Thoracic aorta endothelial cell (primary cell): ENCODE data around the gene HPN. TPM values are rescaled to one million over a fixed set of nuclear protein-coding genes. Genes with fewer than 3 reads are reported as not detected.

Experiments
- total RNA-seq: library from RNA; depleted of rRNA; stranded (reverse); fragments of >200 nt; gene quantifications from 2 replicates; pipeline ENCODE4 v1.2.3, GENCODE V29; 2012

Gene HPN
- 0.13 TPM in 1 of 2 replicates, not detected in the other for total RNA-seq

DNA sequence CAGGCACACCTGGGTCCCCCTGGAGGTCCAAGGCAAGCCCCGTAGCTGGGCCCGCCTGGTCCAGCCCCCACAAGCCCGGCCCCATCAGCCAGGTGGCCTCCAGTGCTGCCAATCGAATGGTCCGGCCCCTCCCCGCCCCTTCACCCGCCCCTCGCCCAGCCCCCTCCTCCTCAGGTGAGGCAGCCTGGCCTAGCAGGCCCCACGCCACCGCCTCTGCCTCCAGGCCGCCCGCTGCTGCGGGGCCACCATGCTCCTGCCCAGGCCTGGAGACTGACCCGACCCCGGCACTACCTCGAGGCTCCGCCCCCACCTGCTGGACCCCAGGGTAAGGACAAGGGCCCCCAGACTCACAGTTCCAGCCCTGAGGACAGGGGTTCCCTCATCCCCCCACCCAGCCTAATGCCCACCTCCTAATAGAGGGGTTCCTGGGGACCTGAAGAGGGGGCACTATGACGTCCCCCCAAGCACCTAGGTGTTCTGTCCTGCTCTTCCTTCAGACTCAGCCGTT lies at the start of gene HPN:
TSS of gene HPN (plus strand) at position 174 of the 508 bp plus-strand sequence. CDS start 786 bp downstream, outside the sequence.

DNA sequence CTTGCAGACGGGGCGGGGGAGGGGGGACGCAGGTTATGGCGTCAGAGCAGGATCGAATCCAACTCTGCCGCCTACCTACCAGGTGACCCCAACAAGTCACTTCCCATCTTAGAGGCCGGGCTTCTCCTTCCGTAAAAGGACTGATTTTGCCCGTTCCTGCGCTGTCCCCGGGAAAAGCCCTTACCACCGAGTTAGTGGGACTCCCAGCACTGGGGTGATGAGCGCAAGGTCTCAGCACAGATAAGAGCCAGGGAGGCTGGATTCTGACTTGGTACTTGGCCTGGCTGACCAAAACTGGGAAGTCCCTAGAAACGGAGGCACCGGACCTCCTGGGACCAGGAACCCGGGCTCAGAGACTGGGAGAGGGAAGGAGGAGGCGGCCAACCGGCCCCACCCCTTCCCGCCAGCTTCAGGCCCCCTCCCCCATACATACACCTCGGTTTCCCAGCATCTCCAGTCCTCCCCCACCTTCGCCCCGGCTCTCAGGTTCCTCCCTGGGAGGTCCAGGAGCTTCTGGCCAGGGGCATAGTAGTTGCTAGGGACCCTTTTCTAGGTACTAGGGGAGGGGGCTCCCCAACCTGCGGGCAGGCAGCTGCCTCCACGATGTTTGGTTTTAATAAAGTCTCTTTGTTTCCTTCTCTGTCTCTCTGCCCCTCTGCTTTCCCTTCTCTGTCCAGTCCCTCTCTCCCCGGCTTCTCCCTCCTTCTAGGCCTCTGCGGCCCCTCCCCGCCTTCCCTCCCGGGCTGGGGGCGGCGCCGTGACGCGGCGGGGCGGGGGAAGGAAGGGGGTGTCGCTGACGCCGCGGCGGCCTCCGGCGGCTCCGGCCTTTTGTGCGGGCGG lies 41.8 kb upstream of the HPN start, which contains the start of gene GRAMD1A:
TSS of gene GRAMD1A (plus strand) at position 826 of the 840 bp plus-strand sequence. CDS start 156 bp downstream, outside the sequence.

DNA sequence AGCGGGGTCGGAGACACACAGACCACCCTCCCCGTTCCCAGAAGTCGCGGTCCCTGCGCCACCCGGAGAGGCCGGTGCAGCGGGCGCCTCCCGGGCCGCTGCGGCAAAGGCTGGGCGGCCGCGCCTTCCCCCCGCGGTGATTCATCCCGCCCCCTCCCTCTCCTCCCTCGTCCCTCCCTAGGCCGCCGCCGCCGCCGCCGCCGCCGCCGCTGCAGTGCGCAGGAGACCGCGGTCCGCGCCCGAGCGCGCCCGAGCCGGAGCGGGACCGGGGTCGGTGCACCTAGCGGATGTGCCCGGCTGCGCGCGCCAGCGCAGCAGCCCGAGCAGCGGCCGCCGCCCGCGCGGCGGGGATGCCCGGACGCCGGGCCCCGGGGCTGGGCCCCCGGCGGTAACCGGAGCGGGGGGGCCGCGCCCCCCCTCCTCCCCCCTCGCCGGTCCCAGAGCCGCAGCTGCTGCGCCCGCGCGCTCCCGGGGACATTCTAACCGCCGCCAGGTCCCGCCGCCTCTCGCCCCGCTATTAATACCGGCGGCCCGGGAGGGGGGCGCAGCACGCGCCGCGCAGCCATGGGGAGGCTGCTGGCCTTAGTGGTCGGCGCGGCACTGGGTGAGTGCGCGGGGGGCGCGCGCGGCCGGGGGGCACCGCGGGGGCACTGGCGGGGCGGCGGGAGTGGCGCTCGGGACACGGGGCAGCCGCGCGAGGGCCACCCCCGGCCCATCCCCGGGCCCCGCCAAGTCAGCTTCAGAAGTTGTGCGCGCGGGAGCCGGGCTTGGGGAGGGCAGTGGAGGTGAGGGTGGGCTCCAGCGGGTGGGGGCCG lies 11.1 kb upstream of the HPN start, which contains the start of gene SCN1B:
TSS of gene SCN1B (plus strand) at position 214 of the 815 bp plus-strand sequence. CDS start at position 565, 351 bp downstream.

DNA sequence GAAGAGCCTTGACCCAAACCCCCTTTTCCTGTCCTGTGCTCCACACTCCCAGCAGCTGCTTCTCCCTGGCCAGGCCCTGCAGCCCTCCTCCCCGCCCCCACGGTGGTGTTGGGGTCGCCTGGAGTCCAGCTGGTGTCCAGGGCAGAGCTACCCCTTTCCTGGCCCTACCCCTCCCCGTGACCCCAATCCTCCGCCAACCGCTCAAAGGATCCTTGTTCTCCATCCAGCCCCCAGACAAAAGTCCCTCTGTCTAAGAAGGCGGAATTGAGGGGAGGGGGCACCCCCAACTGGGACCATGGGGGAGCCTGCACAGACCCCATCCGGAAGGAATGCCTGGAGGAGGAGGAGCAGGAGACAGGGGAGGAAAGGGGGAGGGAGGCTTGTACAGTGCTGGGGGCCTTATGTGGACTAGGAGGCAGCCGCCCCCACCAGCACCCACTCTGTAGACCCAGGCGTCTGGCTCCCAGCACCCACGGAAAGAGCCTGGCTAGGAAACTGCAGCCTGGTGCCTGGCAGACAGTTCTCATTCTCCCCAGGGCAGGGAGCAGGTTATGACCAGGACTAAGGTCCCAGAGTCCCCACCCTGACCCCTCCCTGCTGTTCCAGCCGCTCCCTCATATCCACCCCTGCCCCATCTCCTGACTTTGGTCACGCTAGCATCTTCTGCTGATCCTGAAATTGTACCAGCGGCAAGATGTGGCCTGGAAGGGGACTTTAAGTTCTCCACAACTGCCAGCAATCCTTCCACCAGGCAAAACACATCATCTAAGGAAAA lies 73.8 kb downstream of the HPN start, which contains the start of gene FXYD3:
TSS of gene FXYD3 (plus strand) at position 647 of the 775 bp plus-strand sequence. CDS start 3,554 bp downstream, outside the sequence.

Other genes starting within 250 kb of the HPN start
- 4.0 and 4.5 TPM in 2 replicates for gene ZNF30, start 114.8 kb upstream of the HPN start, total RNA-seq
- 24.3 and 30.2 TPM in 2 replicates for gene ZNF792, start 77.5 kb upstream of the HPN start, total RNA-seq
- gene GRAMD1A, start 41.4 kb upstream of the HPN start, total RNA-seq, result 61.4 and 71.5 TPM in 2 replicates
- 10.6 and 11.6 TPM in 2 replicates for gene SCN1B, start 11.3 kb upstream of the HPN start, total RNA-seq
- gene FXYD3, start 74.1 kb downstream of the HPN start, total RNA-seq, result not detected in 2 replicates
- not detected in 2 replicates for gene LGI4, start 93.3 kb downstream of the HPN start, total RNA-seq
- not detected in 2 replicates for gene FXYD1, start 97.1 kb downstream of the HPN start, total RNA-seq
- not detected in 2 replicates for gene FXYD7, start 101.5 kb downstream of the HPN start, total RNA-seq
- 51.3 and 72.5 TPM in 2 replicates for gene FXYD5, start 113.0 kb downstream of the HPN start, total RNA-seq
- gene FAM187B, start 187.0 kb downstream of the HPN start, total RNA-seq, result not detected in 2 replicates
- gene LSR, start 207.3 kb downstream of the HPN start, total RNA-seq, result 0.27 and 0.36 TPM in 2 replicates
- 41.4 and 46.5 TPM in 2 replicates for gene USF2, start 227.2 kb downstream of the HPN start, total RNA-seq
- gene HAMP, start 240.8 kb downstream of the HPN start, total RNA-seq, result not detected in 2 replicates